Measurements from ENCODE around the gene RNF121. TPM values are rescaled to one million over a fixed set of nuclear protein-coding genes. Genes with fewer than 3 reads are reported as not detected.

Gene RNF121
- total RNA-seq, 1 donor from 2014 or later, result 59.6 TPM

DNA sequence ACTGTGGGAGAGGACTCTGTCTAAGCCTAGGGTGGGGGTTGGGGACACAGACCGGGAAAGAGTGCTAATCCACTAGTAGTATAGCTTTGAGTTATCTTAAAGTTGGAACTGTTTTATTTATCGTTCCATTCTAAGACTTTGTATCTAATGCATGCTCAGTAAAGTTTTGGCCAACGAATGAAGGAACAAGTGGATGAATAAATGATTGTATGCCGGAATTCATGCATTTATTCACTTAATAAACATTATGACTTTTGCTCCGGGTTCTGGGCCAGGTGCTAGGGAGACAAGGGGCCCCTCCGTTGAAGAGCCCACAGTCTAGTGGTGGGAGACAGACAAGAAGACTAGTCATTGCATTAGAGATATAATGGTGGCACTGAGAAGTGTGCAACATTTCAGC, 645 bp downstream of the RNF121 start:
- H3K9me3 Mint-ChIP-seq (ENCODE audit: low read depth), result no peaks in the 10 kb centered on the region
- H3K4me3 Mint-ChIP-seq (ENCODE audit: low read depth), result peak overlapping the region; percentile 97
- H3K36me3 Mint-ChIP-seq (ENCODE audit: insufficient read depth), result peaks cover 2% of the 10 kb centered on the region

DNA sequence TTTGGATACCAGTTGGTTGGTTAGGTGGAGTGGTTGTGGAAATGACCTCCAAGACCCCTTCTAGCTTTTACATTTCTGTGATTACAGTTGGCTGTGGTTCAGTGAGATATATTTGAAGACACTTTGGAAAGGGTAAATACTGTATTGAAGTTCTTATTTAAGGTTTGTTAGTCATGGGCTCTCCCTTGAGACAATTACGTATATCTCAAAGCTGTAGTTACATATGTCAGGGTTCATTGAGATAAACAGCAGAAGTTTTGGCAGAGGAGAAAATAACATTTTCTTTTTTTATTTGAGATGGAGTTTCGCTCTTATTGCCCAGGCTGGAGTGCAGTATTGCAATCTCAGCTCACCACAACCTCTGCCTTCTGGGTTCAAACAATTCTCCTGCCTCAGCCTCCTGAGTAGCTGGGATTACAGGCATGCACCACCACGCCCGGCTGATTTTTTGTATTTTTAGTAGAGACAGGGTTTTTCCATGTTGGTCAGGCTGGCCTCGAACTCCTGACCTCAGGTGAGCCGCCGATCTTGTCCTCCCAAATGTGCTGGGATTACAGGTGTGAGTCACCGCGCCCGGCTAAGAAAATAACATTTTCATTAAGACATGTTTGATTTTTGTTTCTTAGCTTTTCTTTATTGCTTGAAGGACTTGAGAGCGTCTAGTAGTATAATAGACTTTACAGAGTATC, 1.9 kb downstream of the RNF121 start:
- Mint-ChIP-seq H3K27ac (no peak overlapping the region), H3K4me3 (ENCODE audit: low read depth) (peak overlapping the region; percentile 97), H3K4me1 (ENCODE audit: low read depth) (peaks cover 22% of the 10 kb centered on the region), H3K27me3 (no peaks in the 10 kb centered on the region), H3K36me3 (ENCODE audit: insufficient read depth) (no peaks in the 10 kb centered on the region), H3K9me3 (ENCODE audit: low read depth) (no peaks in the 10 kb centered on the region)
- no peak for DNase-seq (ENCODE audit: low spot score, unreplicated experiment)
- TF ChIP-seq, protein P1, sequence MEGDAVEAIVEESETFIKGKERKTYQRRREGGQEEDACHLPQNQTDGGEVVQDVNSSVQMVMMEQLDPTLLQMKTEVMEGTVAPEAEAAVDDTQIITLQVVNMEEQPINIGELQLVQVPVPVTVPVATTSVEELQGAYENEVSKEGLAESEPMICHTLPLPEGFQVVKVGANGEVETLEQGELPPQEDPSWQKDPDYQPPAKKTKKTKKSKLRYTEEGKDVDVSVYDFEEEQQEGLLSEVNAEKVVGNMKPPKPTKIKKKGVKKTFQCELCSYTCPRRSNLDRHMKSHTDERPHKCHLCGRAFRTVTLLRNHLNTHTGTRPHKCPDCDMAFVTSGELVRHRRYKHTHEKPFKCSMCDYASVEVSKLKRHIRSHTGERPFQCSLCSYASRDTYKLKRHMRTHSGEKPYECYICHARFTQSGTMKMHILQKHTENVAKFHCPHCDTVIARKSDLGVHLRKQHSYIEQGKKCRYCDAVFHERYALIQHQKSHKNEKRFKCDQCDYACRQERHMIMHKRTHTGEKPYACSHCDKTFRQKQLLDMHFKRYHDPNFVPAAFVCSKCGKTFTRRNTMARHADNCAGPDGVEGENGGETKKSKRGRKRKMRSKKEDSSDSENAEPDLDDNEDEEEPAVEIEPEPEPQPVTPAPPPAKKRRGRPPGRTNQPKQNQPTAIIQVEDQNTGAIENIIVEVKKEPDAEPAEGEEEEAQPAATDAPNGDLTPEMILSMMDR (IDR thresholded peaks at IDR 0.05; ENCODE audit: unreplicated experiment), result no peak

More for the DNA sequence above, 645 bp downstream of the RNF121 start:
- peak overlapping the region; percentile 99 for H3K27ac Mint-ChIP-seq
- DNase-seq (ENCODE audit: low spot score, unreplicated experiment), result no peak
- TF ChIP-seq, protein P1 (IDR thresholded peaks at IDR 0.05; ENCODE audit: unreplicated experiment), result no peak
- no peaks in the 10 kb centered on the region for H3K27me3 Mint-ChIP-seq
- H3K4me1 Mint-ChIP-seq (ENCODE audit: low read depth), result peaks cover 22% of the 10 kb centered on the region

GRCh38 chr11:71931245-71931602, 2.4 kb downstream of the RNF121 start:
- H3K27me3 Mint-ChIP-seq, result no peaks in the 10 kb centered on the region
- no peak for DNase-seq (ENCODE audit: low spot score, unreplicated experiment)
- H3K27ac Mint-ChIP-seq, result no peak overlapping the region
- no peaks in the 10 kb centered on the region for H3K36me3 Mint-ChIP-seq (ENCODE audit: insufficient read depth)
- peak overlapping the region; percentile 97 for H3K4me3 Mint-ChIP-seq (ENCODE audit: low read depth)
- H3K4me1 Mint-ChIP-seq (ENCODE audit: low read depth), result peaks cover 22% of the 10 kb centered on the region
- TF ChIP-seq, protein P1 (IDR thresholded peaks at IDR 0.05; ENCODE audit: unreplicated experiment), result no peak
- H3K9me3 Mint-ChIP-seq (ENCODE audit: low read depth), result no peaks in the 10 kb centered on the region

GRCh38 chr11:71933141-71933933, 4.5 kb downstream of the RNF121 start:
- TF ChIP-seq, protein P1 (IDR thresholded peaks at IDR 0.05; ENCODE audit: unreplicated experiment), result no peak
- Mint-ChIP-seq H3K36me3 (ENCODE audit: insufficient read depth) (peaks cover 1% of the 10 kb centered on the region), H3K4me3 (ENCODE audit: low read depth) (no peak overlapping the region), H3K27ac (no peak overlapping the region), H3K4me1 (ENCODE audit: low read depth) (peaks cover 14% of the 10 kb centered on the region), H3K27me3 (no peaks in the 10 kb centered on the region), H3K9me3 (ENCODE audit: low read depth) (no peaks in the 10 kb centered on the region)
- no peak for DNase-seq (ENCODE audit: low spot score, unreplicated experiment)

GRCh38 chr11:71934213-71934612, 5.4 kb downstream of the RNF121 start:
- no peaks in the 10 kb centered on the region for H3K9me3 Mint-ChIP-seq (ENCODE audit: low read depth)
- TF ChIP-seq, protein P1 (IDR thresholded peaks at IDR 0.05; ENCODE audit: unreplicated experiment), result no peak
- H3K27ac Mint-ChIP-seq, result no peak overlapping the region
- H3K27me3 Mint-ChIP-seq, result no peaks in the 10 kb centered on the region
- H3K4me3 Mint-ChIP-seq (ENCODE audit: low read depth), result no peak overlapping the region
- H3K36me3 Mint-ChIP-seq (ENCODE audit: insufficient read depth), result peaks cover 2% of the 10 kb centered on the region
- peaks cover 11% of the 10 kb centered on the region for H3K4me1 Mint-ChIP-seq (ENCODE audit: low read depth)
- no peak for DNase-seq (ENCODE audit: low spot score, unreplicated experiment)
